Activated naive CD4-positive, alpha-beta T cell treated with anti-CD3 and anti-CD28 coated beads, Interleukin-2, amount 50 U/mL, for 72 hours (primary cell): ENCODE results near the gene DSN1. TPM values are rescaled to one million over a fixed set of nuclear protein-coding genes. Genes with fewer than 3 reads are reported as not detected.

Experiments
- ATAC-seq, 2 donors: fragments of 150-1000 bp; cut with Tn5 transposase; 2 replicates each; pipeline ENCODE4 v1.10.0; 2021; ENCODE audit warnings: mild to moderate bottlenecking in 2 of 2, moderate library complexity in 2 of 2
- DNase-seq, 2 donors: peaks; one replicate each; pipeline ENCODE4 v3.0.0; 2021 to 2022; ENCODE audit warnings: low spot score in 2 of 2
- H3K27ac Mint-ChIP-seq, 2 donors: one replicate each; pipeline ENCODE4 v1.8.0; 2022; ENCODE audit warnings: mild to moderate bottlenecking in 2 of 2, mixed read lengths in 2 of 2
- H3K36me3 Mint-ChIP-seq, 2 donors: one replicate each; pipeline ENCODE4 v1.8.0; 2022; ENCODE audit warnings: mixed read lengths in 2 of 2
- H3K9me3 Mint-ChIP-seq, 2 donors: one replicate each; pipeline ENCODE4 v1.8.0; 2022; ENCODE audit warnings: mixed read lengths in 2 of 2
- total RNA-seq, 2 donors: library from RNA; stranded (reverse); gene quantifications; one replicate each; pipeline ENCODE4 v1.2.3, GENCODE V29; 2022

DSN1 gene
- total RNA-seq = 10 to 100 TPM; 29.3 to 37.8 TPM

- peak within 1 kb of the TSS; percentile 92 to 98 for H3K27ac Mint-ChIP-seq
- peaks cover 6 to 7% of the 10 kb centered on the region in 2 donors for H3K36me3 Mint-ChIP-seq
- no peaks in the 10 kb centered on the region for H3K9me3 Mint-ChIP-seq
- ATAC-seq (peak; percentile 91 to 92), DNase-seq (peak; percentile 100)
Measured at GRCh38 chr20:36773597-36774390, at the start of gene DSN1. Gene DSN1, minus strand, starts transcription at chr20:36773763. Its CDS starts 2,305 bp downstream, at chr20:36771458.

- no peak for ATAC-seq
- Mint-ChIP-seq H3K27ac (no peak overlapping the region), H3K36me3 (no peaks in the 10 kb centered on the region), H3K9me3 (no peaks in the 10 kb centered on the region)
- DNase-seq = no peak
Measured at GRCh38 chr20:36823121-36823520, 49.6 kb upstream of the DSN1 start.

- ATAC-seq (no peak), DNase-seq (no peak)
- no peaks in the 10 kb centered on the region for H3K36me3 Mint-ChIP-seq
- no peak overlapping the region for H3K27ac Mint-ChIP-seq
- H3K9me3 Mint-ChIP-seq = no peaks in the 10 kb centered on the region
Measured at GRCh38 chr20:36821964-36822437, 48.4 kb upstream of the DSN1 start.

- H3K9me3 Mint-ChIP-seq = no peaks in the 10 kb centered on the region
Measured at GRCh38 chr20:36820928-36821327, 47.4 kb upstream of the DSN1 start.

GRCh38 chr20:36820073-36820472 is 46.5 kb upstream of the DSN1 start:
- Mint-ChIP-seq H3K9me3 (no peaks in the 10 kb centered on the region), H3K27ac (peak overlapping the region in 1 of 2 donors; percentile 26), H3K36me3 (no peaks in the 10 kb centered on the region)
- ATAC-seq (no peak), DNase-seq (no peak)

More at GRCh38 chr20:36820928-36821327, 47.4 kb upstream of the DSN1 start:
- Mint-ChIP-seq H3K36me3 (no peaks in the 10 kb centered on the region), H3K27ac (no peak overlapping the region)
- DNase-seq (no peak), ATAC-seq (no peak)

GRCh38 chr20:36819659-36820058 is 46.1 kb upstream of the DSN1 start:
- Mint-ChIP-seq H3K9me3 (no peaks in the 10 kb centered on the region), H3K36me3 (no peaks in the 10 kb centered on the region), H3K27ac (peak overlapping the region in 1 of 2 donors; percentile 26)
- no peak for DNase-seq
- no peak for ATAC-seq

GRCh38 chr20:36818861-36819260 is 45.3 kb upstream of the DSN1 start:
- no peaks in the 10 kb centered on the region for H3K36me3 Mint-ChIP-seq
- ATAC-seq (no peak), DNase-seq (no peak)
- H3K27ac Mint-ChIP-seq = no peak overlapping the region
- no peaks in the 10 kb centered on the region for H3K9me3 Mint-ChIP-seq

GRCh38 chr20:36818185-36818584 is 44.6 kb upstream of the DSN1 start:
- Mint-ChIP-seq H3K27ac (no peak overlapping the region), H3K36me3 (no peaks in the 10 kb centered on the region), H3K9me3 (no peaks in the 10 kb centered on the region)
- ATAC-seq = no peak
- DNase-seq = no peak

- Mint-ChIP-seq H3K27ac (no peak overlapping the region), H3K9me3 (no peaks in the 10 kb centered on the region), H3K36me3 (no peaks in the 10 kb centered on the region)
- ATAC-seq (no peak), DNase-seq (no peak)
Measured at GRCh38 chr20:36817496-36817895, 43.9 kb upstream of the DSN1 start.

GRCh38 chr20:36815454-36816091 is 42.0 kb upstream of the DSN1 start:
- ATAC-seq (no peak), DNase-seq (no peak)
- Mint-ChIP-seq H3K9me3 (no peaks in the 10 kb centered on the region), H3K36me3 (no peaks in the 10 kb centered on the region), H3K27ac (no peak overlapping the region)

- no peaks in the 10 kb centered on the region for H3K9me3 Mint-ChIP-seq
- no peak for ATAC-seq
- DNase-seq = no peak
- no peaks in the 10 kb centered on the region for H3K36me3 Mint-ChIP-seq
- no peak overlapping the region for H3K27ac Mint-ChIP-seq
Measured at GRCh38 chr20:36812594-36813463, 39.3 kb upstream of the DSN1 start.

- DNase-seq (peak; percentile 61 to 83), ATAC-seq (peak; percentile 70 to 80)
- Mint-ChIP-seq H3K9me3 (no peaks in the 10 kb centered on the region), H3K27ac (no peak overlapping the region), H3K36me3 (no peaks in the 10 kb centered on the region)
Measured at GRCh38 chr20:36808317-36809257, 35.0 kb upstream of the DSN1 start.

GRCh38 chr20:36806049-36806448 is 32.5 kb upstream of the DSN1 start:
- peaks cover 0 to 4% of the 10 kb centered on the region in 2 donors for H3K36me3 Mint-ChIP-seq
- H3K27ac Mint-ChIP-seq = no peak overlapping the region
- no peaks in the 10 kb centered on the region for H3K9me3 Mint-ChIP-seq
- DNase-seq (no peak), ATAC-seq (no peak)

- Mint-ChIP-seq H3K27ac (no peak overlapping the region), H3K9me3 (no peaks in the 10 kb centered on the region), H3K36me3 (peaks cover 0 to 4% of the 10 kb centered on the region in 2 donors)
- ATAC-seq (no peak), DNase-seq (no peak)
Measured at GRCh38 chr20:36805396-36805795, 31.8 kb upstream of the DSN1 start.

GRCh38 chr20:36804425-36804824 is 30.9 kb upstream of the DSN1 start:
- Mint-ChIP-seq H3K27ac (no peak overlapping the region), H3K36me3 (peaks cover 0 to 4% of the 10 kb centered on the region in 2 donors), H3K9me3 (no peaks in the 10 kb centered on the region)
- ATAC-seq = no peak
- no peak for DNase-seq
